B cell (primary cell): ENCODE measurements around the gene NSA2. TPM values are rescaled to one million over a fixed set of nuclear protein-coding genes. Genes with fewer than 3 reads are reported as not detected.

Source experiments
- ATAC-seq: fragments of 200-7000 bp; cut with Tn5 transposase; one replicate; pipeline ENCODE4 v1.10.0; 2021; ENCODE audit warnings: low read depth, mild to moderate bottlenecking, moderate number of reproducible peaks, moderate library complexity
- CTCF ChIA-PET: fragments of 350-600 bp; sonication (Branson Sonifier 250); formaldehyde crosslinking; loops from one replicate; lab custom pipeline; 2021; ENCODE audit warnings: antibody characterized with exemption, inconsistent platforms; lab: Charles Lee
- POLR2A ChIA-PET: fragments of 350-600 bp; sonication (Branson Sonifier 250); formaldehyde crosslinking; loops from one replicate; lab custom pipeline; 2021; ENCODE audit warnings: antibody characterized with exemption; lab: Charles Lee
- DNase-seq: peaks from one replicate; pipeline ENCODE4 v3.0.0; 2013
- H2AFZ ChIP-seq: 2 replicates; pipeline ENCODE4 v1.6.1; 2012; ENCODE audit warnings: mild to moderate bottlenecking, low read depth, low read length; ENCODE audit not compliant: insufficient read depth, poor library complexity, severe bottlenecking
- H3K27ac ChIP-seq, 2 donors: 1 replicate in 1 of 2; 2 replicates in 1 of 2; pipeline ENCODE4 v1.5.1; 2012 to 2013; ENCODE audit warnings: low read length in 2 of 2, mild to moderate bottlenecking in 2 of 2, moderate library complexity in 1 of 2
- H3K27me3 ChIP-seq, 4 experiments: fragments of 200-600 bp in 1 of 4; sonication (generic) in 1 of 4; replicated peaks in 1 of 4; 1 replicate in 2 of 4; 2 replicates in 2 of 4; pipeline versions ENCODE4 v1.6.1 to v1.7.0; 2013 to 2016; ENCODE audit warnings: low read length in 3 of 4, mild to moderate bottlenecking in 2 of 4, mixed read lengths in 1 of 4, moderate library complexity in 1 of 4; ENCODE audit not compliant: insufficient read depth in 4 of 4, control insufficient read depth in 3 of 4; ENCODE audit errors: control extremely low read depth in 1 of 4
- H3K36me3 ChIP-seq, 2 experiments: replicated peaks in 1 of 2; 1 replicate in 1 of 2; 2 replicates in 1 of 2; pipeline versions ENCODE4 v1.6.1 to v1.7.1; 2013; ENCODE audit warnings: low read length in 1 of 2; ENCODE audit not compliant: insufficient read depth in 2 of 2, control insufficient read depth in 1 of 2; ENCODE audit errors: control extremely low read depth in 1 of 2, extremely low read depth in 1 of 2
- H3K4me1 ChIP-seq, 2 donors: fragments of 200-600 bp in 1 of 2; sonication (generic) in 1 of 2; 1 replicate in 1 of 2; 2 replicates in 1 of 2; pipeline versions ENCODE4 v1.5.1 to v1.6.1; 2013 to 2017; ENCODE audit warnings: low read length in 2 of 2; ENCODE audit not compliant: control insufficient read depth in 2 of 2, insufficient read depth in 2 of 2
- H3K4me2 ChIP-seq: replicated peaks from 2 replicates; pipeline ENCODE3; 2012; ENCODE audit warnings: mild to moderate bottlenecking, low read depth, low read length; ENCODE audit not compliant: poor library complexity, severe bottlenecking
- H3K4me3 ChIP-seq, 5 experiments: fragments of 200-600 bp in 1 of 5; sonication (generic) in 1 of 5; 1 replicate in 3 of 5; 2 replicates in 2 of 5; pipeline versions ENCODE4 v1.5.1 to v1.7.0; 2011 to 2016; ENCODE audit warnings: low read length in 4 of 5, mild to moderate bottlenecking in 4 of 5, low read depth in 2 of 5, control low read depth in 1 of 5, moderate library complexity in 1 of 5; ENCODE audit not compliant: insufficient read depth in 1 of 5; ENCODE audit errors: control extremely low read depth in 1 of 5, extremely low read depth in 1 of 5
- H3K79me2 ChIP-seq: fragments of 200-600 bp; sonication (generic); one replicate; pipeline ENCODE4 v1.6.0; 2016; ENCODE audit warnings: low read length; ENCODE audit not compliant: control insufficient read depth, insufficient read depth
- H3K9ac ChIP-seq: fragments of 200-600 bp; sonication (generic); 2 replicates; pipeline ENCODE4 v1.6.1; 2017; ENCODE audit warnings: mild to moderate bottlenecking, low read length, moderate library complexity
- H3K9me3 ChIP-seq, 3 donors: one replicate each; pipeline versions ENCODE4 v1.6.1 to v1.7.1; 2013; ENCODE audit warnings: low read length in 2 of 3; ENCODE audit not compliant: control insufficient read depth in 2 of 3, insufficient read depth in 1 of 3; ENCODE audit errors: control extremely low read depth in 1 of 3
- H4K20me1 ChIP-seq: 2 replicates; pipeline ENCODE4 v1.6.0; 2012; ENCODE audit warnings: mild to moderate bottlenecking, low read length; ENCODE audit not compliant: insufficient read depth, control insufficient read depth, poor library complexity, severe bottlenecking
- H3K27ac Mint-ChIP-seq: one replicate; pipeline ENCODE4 v1.8.0; 2021; ENCODE audit warnings: mixed read lengths
- H3K27me3 Mint-ChIP-seq: one replicate; pipeline ENCODE4 v1.8.0; 2021; ENCODE audit warnings: mixed read lengths
- H3K4me1 Mint-ChIP-seq: one replicate; pipeline ENCODE4 v1.8.0; 2021; ENCODE audit warnings: mixed read lengths
- H3K4me3 Mint-ChIP-seq: one replicate; pipeline ENCODE4 v1.8.0; 2021; ENCODE audit warnings: mixed read lengths
- H3K9me3 Mint-ChIP-seq: one replicate; pipeline ENCODE4 v1.8.0; 2022; ENCODE audit warnings: mixed read lengths; ENCODE audit not compliant: insufficient read depth
- EZH2 ChIP-seq: IDR thresholded peaks from 2 replicates; pipeline ENCODE4 v1.6.1; 2012; ENCODE audit warnings: borderline replicate concordance, low read depth, mild to moderate bottlenecking, moderate library complexity, low read length; ENCODE audit not compliant: insufficient read depth, poor library complexity, severe bottlenecking
- WGBS: methylation state at CpG from one replicate; pipeline ENCODE4 v1.1.5; 2013; ENCODE audit warnings: missing lambda C conversion rate; ENCODE audit not compliant: insufficient coverage; 5-methylcytosine and 5-hydroxymethylcytosine counted together
- intact Hi-C: fragments of 100-400 bp; cut with micrococcal nuclease; formaldehyde crosslinking; loops from one replicate; pipeline ENCODE4 v1.10.0; 2022
- polyA plus RNA-seq: library from polyadenylated mRNA; depleted of rRNA; stranded (reverse); fragments of >200 nt; gene quantifications from 2 replicates; pipeline ENCODE4 v1.2.3, GENCODE V29; 2012
- total RNA-seq, 2 donors: library from RNA; stranded (reverse); fragments of 120-200 nt in 1 of 2; gene quantifications; 1 replicate in 1 of 2; 2 replicates in 1 of 2; pipeline versions ENCODE4 v1.2.3 to v1.2.4, GENCODE V29; 2013 to 2022
- TF ChIP-seq, protein P1 (sequence below): fragments of 200-600 bp; IDR thresholded peaks from one replicate; pipeline ENCODE4 v1.8.0; 2022; ENCODE audit warnings: antibody characterized with exemption, mild to moderate bottlenecking

The NSA2 gene
- total and polyA plus RNA-seq, 2 donors (not counting 1 experiment from before 2014, with no cell fraction given): 30.2 to 126 TPM

DNA sequence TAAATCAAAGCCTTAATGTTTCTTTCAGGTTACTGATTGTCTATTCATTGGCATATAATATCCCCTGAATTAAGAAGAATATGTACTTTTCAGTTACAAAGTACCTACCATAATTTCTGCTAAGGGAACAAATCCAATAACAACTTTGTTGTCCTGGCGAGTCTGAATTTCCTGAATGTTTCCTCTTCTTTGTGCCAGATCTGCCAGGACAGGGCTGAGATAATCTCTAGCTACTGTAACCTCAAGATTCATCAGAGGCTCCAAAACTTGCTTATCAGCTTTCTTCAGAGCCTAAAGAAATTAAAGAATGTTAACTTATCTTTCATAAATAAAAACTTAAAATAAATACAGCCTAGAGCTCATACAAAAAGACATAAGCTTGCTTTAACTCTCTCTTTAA, 44.8 kb upstream of the NSA2 start:
- H3K27me3 Mint-ChIP-seq: no peaks in the 10 kb centered on the region
- H3K27ac Mint-ChIP-seq: no peak overlapping the region
- no peaks in the 10 kb centered on the region for H4K20me1 ChIP-seq
- 91% methylated on average over 1 of the region's 1 CpG for WGBS
- POLR2A ChIA-PET: no interaction called here
- intact Hi-C loops: no loop called here
- H3K4me2 ChIP-seq: no peak overlapping the region
- H3K4me3 Mint-ChIP-seq: no peak overlapping the region
- ATAC-seq (no peak), DNase-seq (no peak)
- no peaks in the 10 kb centered on the region for H3K27me3 ChIP-seq
- H3K27ac ChIP-seq: no peak overlapping the region
- H3K4me3 ChIP-seq: no peak overlapping the region
- no peak overlapping the region for H3K9ac ChIP-seq
- CTCF ChIA-PET: no interaction called here
- no peaks in the 10 kb centered on the region for H3K4me1 ChIP-seq
- H3K36me3 ChIP-seq: peaks cover 9 to 39% of the 10 kb centered on the region in 2 experiments
- H3K79me2 ChIP-seq: no peaks in the 10 kb centered on the region
- H3K9me3 Mint-ChIP-seq: no peaks in the 10 kb centered on the region
- H3K9me3 ChIP-seq: no peaks in the 10 kb centered on the region
- H3K4me1 Mint-ChIP-seq: no peaks in the 10 kb centered on the region
- no peak for TF ChIP-seq EZH2
- TF ChIP-seq, protein P1, sequence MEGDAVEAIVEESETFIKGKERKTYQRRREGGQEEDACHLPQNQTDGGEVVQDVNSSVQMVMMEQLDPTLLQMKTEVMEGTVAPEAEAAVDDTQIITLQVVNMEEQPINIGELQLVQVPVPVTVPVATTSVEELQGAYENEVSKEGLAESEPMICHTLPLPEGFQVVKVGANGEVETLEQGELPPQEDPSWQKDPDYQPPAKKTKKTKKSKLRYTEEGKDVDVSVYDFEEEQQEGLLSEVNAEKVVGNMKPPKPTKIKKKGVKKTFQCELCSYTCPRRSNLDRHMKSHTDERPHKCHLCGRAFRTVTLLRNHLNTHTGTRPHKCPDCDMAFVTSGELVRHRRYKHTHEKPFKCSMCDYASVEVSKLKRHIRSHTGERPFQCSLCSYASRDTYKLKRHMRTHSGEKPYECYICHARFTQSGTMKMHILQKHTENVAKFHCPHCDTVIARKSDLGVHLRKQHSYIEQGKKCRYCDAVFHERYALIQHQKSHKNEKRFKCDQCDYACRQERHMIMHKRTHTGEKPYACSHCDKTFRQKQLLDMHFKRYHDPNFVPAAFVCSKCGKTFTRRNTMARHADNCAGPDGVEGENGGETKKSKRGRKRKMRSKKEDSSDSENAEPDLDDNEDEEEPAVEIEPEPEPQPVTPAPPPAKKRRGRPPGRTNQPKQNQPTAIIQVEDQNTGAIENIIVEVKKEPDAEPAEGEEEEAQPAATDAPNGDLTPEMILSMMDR: no peak
- no peak overlapping the region for H2AFZ ChIP-seq

DNA sequence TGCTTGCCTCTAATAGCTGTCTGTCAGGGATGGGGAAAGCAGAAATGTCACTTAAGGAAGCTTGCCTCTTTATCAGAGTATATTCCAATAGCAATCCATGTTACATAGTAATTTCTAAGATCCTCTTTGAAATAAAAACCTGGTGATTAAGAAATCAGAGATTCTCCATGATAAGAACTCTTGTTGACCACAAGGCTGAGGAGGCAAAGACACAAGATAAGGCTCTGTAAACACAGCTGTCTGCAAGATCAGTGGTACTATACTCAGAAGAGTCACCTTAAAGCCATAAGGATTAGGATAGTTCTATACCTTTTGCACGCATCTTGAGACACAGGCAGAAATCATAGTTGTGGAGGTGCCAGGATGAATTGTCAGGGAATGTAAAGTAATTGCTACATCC, 41.7 kb upstream of the NSA2 start:
- POLR2A ChIA-PET: no interaction called here
- Histone ChIP-seq H3K9ac (no peak overlapping the region), H3K79me2 (no peaks in the 10 kb centered on the region), H3K9me3 (no peaks in the 10 kb centered on the region), H3K27me3 (no peaks in the 10 kb centered on the region), H3K4me2 (no peak overlapping the region), H2AFZ (no peak overlapping the region), H3K4me1 (no peaks in the 10 kb centered on the region), H3K36me3 (peaks cover 7 to 48% of the 10 kb centered on the region in 2 experiments), H3K27ac (no peak overlapping the region), H3K4me3 (no peak overlapping the region), H4K20me1 (no peaks in the 10 kb centered on the region)
- H3K27me3 Mint-ChIP-seq: no peaks in the 10 kb centered on the region
- TF ChIP-seq EZH2: no peak
- TF ChIP-seq, protein P1: no peak
- intact Hi-C loops: no loop called here
- ATAC-seq (no peak), DNase-seq (no peak)
- WGBS: 100% methylated on average over 1 of the region's 1 CpG
- no peak overlapping the region for H3K27ac Mint-ChIP-seq
- H3K4me1 Mint-ChIP-seq: no peaks in the 10 kb centered on the region
- CTCF ChIA-PET: no interaction called here
- H3K9me3 Mint-ChIP-seq: no peaks in the 10 kb centered on the region
- H3K4me3 Mint-ChIP-seq: no peak overlapping the region
